ENCODE data around the gene LTA4H.

LTA4H gene

DNA sequence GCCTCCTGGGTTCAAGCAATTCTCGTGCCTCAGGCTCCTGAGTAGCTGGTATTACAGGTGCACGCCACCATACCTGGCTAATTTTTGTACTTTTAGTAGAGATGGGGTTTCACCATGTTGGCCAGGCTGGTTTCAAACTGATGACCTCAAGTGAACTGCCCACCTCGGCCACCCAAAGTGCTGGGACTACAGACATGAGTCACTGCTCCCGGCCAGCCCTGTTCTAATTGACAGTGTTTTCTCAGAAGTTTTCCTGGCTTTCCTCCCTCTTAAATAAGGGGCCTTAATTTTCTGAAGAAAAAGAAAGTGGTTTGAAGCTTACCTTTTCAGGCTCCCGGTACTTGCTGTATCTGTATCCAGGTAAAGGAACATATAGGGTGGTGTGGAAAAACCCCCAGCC, 40.9 kb downstream of the LTA4H start:
- Histone ChIP-seq H3K36me3 (ENCODE audit: control insufficient read depth, insufficient read depth, low read length) (no peaks in the 10 kb centered on the region), H3K4me1 (ENCODE audit: control insufficient read depth, insufficient read depth, low read length) (peaks cover 9% of the 10 kb centered on the region), H3K9me3 (ENCODE audit: control insufficient read depth, insufficient read depth, low read length) (no peaks in the 10 kb centered on the region), H3K4me3 (ENCODE audit: low read depth, low read length) (no peak overlapping the region), H3K9ac (ENCODE audit: low read depth, low read length) (no peak overlapping the region), H3K27me3 (ENCODE audit: control insufficient read depth, insufficient read depth, low read length) (no peaks in the 10 kb centered on the region)

DNA sequence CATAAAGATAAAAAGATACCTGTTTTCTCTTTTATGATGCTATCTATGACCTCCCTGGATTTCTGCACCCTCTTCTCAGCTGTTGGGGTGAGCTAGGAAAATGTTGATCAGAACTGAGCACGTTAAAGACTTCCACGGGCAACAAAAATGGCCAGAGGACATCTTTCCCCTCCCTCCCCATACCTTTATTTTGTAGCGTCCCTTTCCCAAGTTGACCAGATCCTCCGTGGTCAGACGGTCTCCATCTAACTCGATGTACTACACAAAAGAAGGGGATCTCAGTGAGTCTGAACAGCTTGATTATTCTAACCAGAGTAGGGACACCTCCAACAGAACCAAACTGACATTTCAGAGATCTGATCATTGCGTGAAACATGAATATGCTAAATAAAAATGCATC, 41.5 kb downstream of the LTA4H start:
- no peaks in the 10 kb centered on the region for H3K36me3 ChIP-seq (ENCODE audit: control insufficient read depth, insufficient read depth, low read length)
- no peak overlapping the region for H3K4me3 ChIP-seq (ENCODE audit: low read depth, low read length)
- peaks cover 9% of the 10 kb centered on the region for H3K4me1 ChIP-seq (ENCODE audit: control insufficient read depth, insufficient read depth, low read length)
- no peaks in the 10 kb centered on the region for H3K27me3 ChIP-seq (ENCODE audit: control insufficient read depth, insufficient read depth, low read length)
- no peaks in the 10 kb centered on the region for H3K9me3 ChIP-seq (ENCODE audit: control insufficient read depth, insufficient read depth, low read length)
- no peak overlapping the region for H3K9ac ChIP-seq (ENCODE audit: low read depth, low read length)

DNA sequence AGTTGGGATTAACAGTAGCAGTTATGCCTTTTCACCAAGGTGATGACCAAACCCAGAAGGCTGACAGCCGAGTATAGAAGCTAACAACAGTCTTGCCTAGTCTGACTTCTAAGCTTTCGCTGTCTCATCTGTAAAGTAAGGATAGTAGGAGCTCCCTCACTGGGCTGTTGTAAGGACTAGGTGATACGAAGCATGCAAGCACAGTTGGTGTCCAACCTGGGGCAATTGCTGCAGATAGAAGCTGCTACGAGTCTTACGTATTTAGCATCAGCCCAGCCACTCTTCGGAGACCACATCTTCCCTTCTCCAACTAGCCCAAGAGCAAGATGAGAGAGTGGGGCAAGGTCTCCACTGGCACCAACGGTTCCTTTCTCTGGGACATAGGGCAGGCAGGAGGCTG, 45.3 kb downstream of the LTA4H start:
- Histone ChIP-seq H3K27me3 (ENCODE audit: control insufficient read depth, insufficient read depth, low read length) (no peaks in the 10 kb centered on the region), H3K36me3 (ENCODE audit: control insufficient read depth, insufficient read depth, low read length) (no peaks in the 10 kb centered on the region), H3K9ac (ENCODE audit: low read depth, low read length) (no peak overlapping the region), H3K9me3 (ENCODE audit: control insufficient read depth, insufficient read depth, low read length) (no peaks in the 10 kb centered on the region), H3K4me1 (ENCODE audit: control insufficient read depth, insufficient read depth, low read length) (peaks cover 3% of the 10 kb centered on the region), H3K4me3 (ENCODE audit: low read depth, low read length) (no peak overlapping the region)

- no peak overlapping the region for H3K9ac ChIP-seq (ENCODE audit: low read depth, low read length)
- H3K9me3 ChIP-seq (ENCODE audit: control insufficient read depth, insufficient read depth, low read length): no peaks in the 10 kb centered on the region
- H3K27me3 ChIP-seq (ENCODE audit: control insufficient read depth, insufficient read depth, low read length): no peaks in the 10 kb centered on the region
- no peaks in the 10 kb centered on the region for H3K36me3 ChIP-seq (ENCODE audit: control insufficient read depth, insufficient read depth, low read length)
- peaks cover 3% of the 10 kb centered on the region for H3K4me1 ChIP-seq (ENCODE audit: control insufficient read depth, insufficient read depth, low read length)
- no peak overlapping the region for H3K4me3 ChIP-seq (ENCODE audit: low read depth, low read length)
Observed at GRCh38 chr12:95989504-95990123, 45.8 kb downstream of the LTA4H start.

- H3K9me3 ChIP-seq (ENCODE audit: control insufficient read depth, insufficient read depth, low read length): no peaks in the 10 kb centered on the region
- peaks cover 3% of the 10 kb centered on the region for H3K4me1 ChIP-seq (ENCODE audit: control insufficient read depth, insufficient read depth, low read length)
- H3K27me3 ChIP-seq (ENCODE audit: control insufficient read depth, insufficient read depth, low read length): no peaks in the 10 kb centered on the region
- H3K9ac ChIP-seq (ENCODE audit: low read depth, low read length): no peak overlapping the region
- H3K36me3 ChIP-seq (ENCODE audit: control insufficient read depth, insufficient read depth, low read length): no peaks in the 10 kb centered on the region
- no peak overlapping the region for H3K4me3 ChIP-seq (ENCODE audit: low read depth, low read length)
Observed at GRCh38 chr12:95988506-95989275, 46.7 kb downstream of the LTA4H start.

GRCh38 chr12:95986635-95987570, 48.5 kb downstream of the LTA4H start:
- H3K4me3 ChIP-seq (ENCODE audit: low read depth, low read length): no peak overlapping the region
- no peak overlapping the region for H3K9ac ChIP-seq (ENCODE audit: low read depth, low read length)
- no peaks in the 10 kb centered on the region for H3K36me3 ChIP-seq (ENCODE audit: control insufficient read depth, insufficient read depth, low read length)
- H3K27me3 ChIP-seq (ENCODE audit: control insufficient read depth, insufficient read depth, low read length): no peaks in the 10 kb centered on the region
- no peaks in the 10 kb centered on the region for H3K9me3 ChIP-seq (ENCODE audit: control insufficient read depth, insufficient read depth, low read length)
- H3K4me1 ChIP-seq (ENCODE audit: control insufficient read depth, insufficient read depth, low read length): peaks cover 3% of the 10 kb centered on the region

DNA sequence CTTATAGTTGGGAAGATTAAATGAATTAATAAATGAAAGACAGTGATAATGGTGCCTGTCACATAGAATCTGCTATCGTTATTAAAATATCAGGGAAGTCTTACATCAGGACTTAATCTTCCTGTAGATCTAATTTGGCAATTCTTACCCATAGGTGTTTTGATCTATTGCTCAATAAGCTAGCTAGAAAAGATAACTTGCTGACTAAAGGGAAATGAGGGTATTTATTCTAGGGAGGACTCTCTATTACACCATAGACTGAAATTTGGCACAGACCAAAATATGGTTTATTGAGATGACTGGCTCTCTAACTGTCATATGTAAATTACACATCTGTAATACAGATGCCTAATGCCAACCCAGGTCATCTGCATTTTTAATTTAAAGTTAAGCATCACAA, 50.7 kb downstream of the LTA4H start:
- no peak overlapping the region for H3K4me3 ChIP-seq (ENCODE audit: low read depth, low read length)
- H3K9ac ChIP-seq (ENCODE audit: low read depth, low read length): no peak overlapping the region
- no peaks in the 10 kb centered on the region for H3K4me1 ChIP-seq (ENCODE audit: control insufficient read depth, insufficient read depth, low read length)
- H3K9me3 ChIP-seq (ENCODE audit: control insufficient read depth, insufficient read depth, low read length): no peaks in the 10 kb centered on the region
- H3K27me3 ChIP-seq (ENCODE audit: control insufficient read depth, insufficient read depth, low read length): no peaks in the 10 kb centered on the region
- H3K36me3 ChIP-seq (ENCODE audit: control insufficient read depth, insufficient read depth, low read length): no peaks in the 10 kb centered on the region

GRCh38 chr12:95982602-95983001, 52.8 kb downstream of the LTA4H start:
- no peaks in the 10 kb centered on the region for H3K9me3 ChIP-seq (ENCODE audit: control insufficient read depth, insufficient read depth, low read length)
- H3K36me3 ChIP-seq (ENCODE audit: control insufficient read depth, insufficient read depth, low read length): no peaks in the 10 kb centered on the region
- no peaks in the 10 kb centered on the region for H3K27me3 ChIP-seq (ENCODE audit: control insufficient read depth, insufficient read depth, low read length)
- H3K4me3 ChIP-seq (ENCODE audit: low read depth, low read length): no peak overlapping the region
- H3K4me1 ChIP-seq (ENCODE audit: control insufficient read depth, insufficient read depth, low read length): no peaks in the 10 kb centered on the region
- H3K9ac ChIP-seq (ENCODE audit: low read depth, low read length): no peak overlapping the region

DNA sequence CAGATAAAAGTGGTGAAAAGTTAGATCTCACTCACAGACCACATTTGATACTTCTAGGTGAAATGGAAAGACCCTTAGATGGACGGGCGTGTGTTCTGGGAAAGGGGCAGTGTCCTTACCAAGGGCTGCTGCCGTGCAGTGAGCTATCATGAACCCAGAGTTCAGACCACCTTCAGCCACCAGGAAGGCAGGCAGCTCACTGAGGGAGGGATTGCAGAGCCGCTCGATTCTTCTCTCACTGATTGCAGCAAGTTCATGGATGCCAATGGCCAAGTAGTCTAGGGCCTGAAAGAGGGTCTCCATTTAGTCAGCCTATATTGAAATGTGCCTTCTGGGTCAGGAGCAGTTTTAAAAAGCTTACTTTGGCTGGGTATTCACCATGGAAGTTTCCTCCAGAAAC, 55.0 kb downstream of the LTA4H start:
- H3K36me3 ChIP-seq (ENCODE audit: control insufficient read depth, insufficient read depth, low read length): no peaks in the 10 kb centered on the region
- H3K27me3 ChIP-seq (ENCODE audit: control insufficient read depth, insufficient read depth, low read length): no peaks in the 10 kb centered on the region
- H3K4me3 ChIP-seq (ENCODE audit: low read depth, low read length): no peak overlapping the region
- H3K9me3 ChIP-seq (ENCODE audit: control insufficient read depth, insufficient read depth, low read length): no peaks in the 10 kb centered on the region
- H3K4me1 ChIP-seq (ENCODE audit: control insufficient read depth, insufficient read depth, low read length): no peaks in the 10 kb centered on the region
- no peak overlapping the region for H3K9ac ChIP-seq (ENCODE audit: low read depth, low read length)

DNA sequence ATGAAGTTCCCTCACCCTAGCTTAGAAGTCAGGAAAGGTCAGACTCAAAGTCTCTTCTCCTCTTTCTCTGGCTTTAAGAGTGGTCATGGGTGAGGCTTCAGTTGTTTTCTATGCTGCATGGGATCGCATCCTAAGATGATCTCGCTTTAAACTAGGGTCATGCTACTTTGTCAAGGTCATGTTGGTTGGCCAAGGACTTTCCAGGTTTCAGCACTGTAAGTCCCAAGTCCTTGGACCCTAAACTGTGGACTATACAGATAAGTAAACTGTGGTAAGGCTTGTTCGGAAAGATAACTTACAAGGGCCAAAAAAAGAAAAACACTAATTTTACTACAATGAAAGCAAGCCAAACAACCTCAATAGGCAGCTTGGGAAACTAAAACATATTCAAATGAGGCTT, 56.6 kb downstream of the LTA4H start:
- Histone ChIP-seq H3K36me3 (ENCODE audit: control insufficient read depth, insufficient read depth, low read length) (no peaks in the 10 kb centered on the region), H3K4me3 (ENCODE audit: low read depth, low read length) (no peak overlapping the region), H3K27me3 (ENCODE audit: control insufficient read depth, insufficient read depth, low read length) (no peaks in the 10 kb centered on the region), H3K9me3 (ENCODE audit: control insufficient read depth, insufficient read depth, low read length) (no peaks in the 10 kb centered on the region), H3K4me1 (ENCODE audit: control insufficient read depth, insufficient read depth, low read length) (no peaks in the 10 kb centered on the region), H3K9ac (ENCODE audit: low read depth, low read length) (no peak overlapping the region)

- Histone ChIP-seq H3K4me3 (ENCODE audit: low read depth, low read length) (no peak overlapping the region), H3K9ac (ENCODE audit: low read depth, low read length) (no peak overlapping the region), H3K4me1 (ENCODE audit: control insufficient read depth, insufficient read depth, low read length) (no peaks in the 10 kb centered on the region), H3K9me3 (ENCODE audit: control insufficient read depth, insufficient read depth, low read length) (no peaks in the 10 kb centered on the region), H3K27me3 (ENCODE audit: control insufficient read depth, insufficient read depth, low read length) (no peaks in the 10 kb centered on the region), H3K36me3 (ENCODE audit: control insufficient read depth, insufficient read depth, low read length) (no peaks in the 10 kb centered on the region)
Observed at GRCh38 chr12:95978351-95978750, 57.0 kb downstream of the LTA4H start.
